GM19324 (cell line): ENCODE results near the gene CERS2.
A peak's percentile ranks its signal among the peaks of the same experiment; 100 is the strongest.

Experiments used
- ATAC-seq: cut with Tn5 transposase; IDR thresholded peaks from one replicate; pipeline ENCODE4 v1.9.1; 2021; ENCODE audit warnings: mild to moderate bottlenecking, moderate library complexity; ENCODE audit not compliant: unreplicated experiment, low FRiP score

Gene CERS2, protein sequence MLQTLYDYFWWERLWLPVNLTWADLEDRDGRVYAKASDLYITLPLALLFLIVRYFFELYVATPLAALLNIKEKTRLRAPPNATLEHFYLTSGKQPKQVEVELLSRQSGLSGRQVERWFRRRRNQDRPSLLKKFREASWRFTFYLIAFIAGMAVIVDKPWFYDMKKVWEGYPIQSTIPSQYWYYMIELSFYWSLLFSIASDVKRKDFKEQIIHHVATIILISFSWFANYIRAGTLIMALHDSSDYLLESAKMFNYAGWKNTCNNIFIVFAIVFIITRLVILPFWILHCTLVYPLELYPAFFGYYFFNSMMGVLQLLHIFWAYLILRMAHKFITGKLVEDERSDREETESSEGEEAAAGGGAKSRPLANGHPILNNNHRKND

DNA sequence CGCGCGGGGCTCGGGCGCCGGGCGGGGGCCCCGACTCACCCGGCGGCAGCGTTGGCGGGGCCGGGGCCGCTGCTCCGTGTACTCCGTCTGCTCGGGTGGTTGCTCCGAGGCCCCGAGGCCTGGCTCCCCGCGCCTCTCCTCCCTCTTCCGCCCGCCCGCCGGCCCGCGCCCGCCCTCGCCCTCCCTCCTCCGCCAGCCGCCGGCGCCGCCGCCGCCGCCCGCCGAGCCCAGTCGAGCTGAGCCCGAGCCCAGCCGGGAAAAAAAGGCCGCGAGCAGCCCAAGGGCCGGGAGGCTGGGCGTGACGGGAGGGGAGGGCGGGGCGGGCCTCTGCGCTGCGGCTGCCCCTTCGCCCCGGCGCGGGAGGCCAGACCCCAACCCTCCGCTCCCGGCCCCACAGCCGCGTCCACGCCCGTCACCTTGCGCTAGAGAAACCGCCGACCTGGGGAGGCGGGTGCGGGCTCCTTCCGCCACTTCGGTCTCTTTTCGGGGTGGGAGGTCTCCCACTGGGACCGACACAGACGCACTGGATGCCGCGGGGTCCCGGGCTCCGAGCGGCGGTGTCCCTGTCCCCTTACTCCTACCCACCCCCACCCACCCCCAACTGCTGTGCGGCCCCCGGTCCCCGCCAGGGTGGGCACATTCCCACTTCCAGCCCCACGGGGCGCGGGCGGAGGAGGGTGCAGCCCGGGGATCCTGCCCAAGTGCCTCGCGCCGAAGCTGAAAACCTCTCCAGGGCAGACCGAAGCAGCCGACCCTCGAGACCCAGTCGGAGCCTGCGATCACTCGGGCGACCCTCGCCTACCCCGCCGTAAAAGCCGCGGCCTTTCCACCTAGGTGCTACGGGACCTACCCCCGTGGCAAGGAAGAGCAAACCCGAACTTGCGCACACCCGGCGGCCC lies at the start of gene CERS2:
Gene CERS2, minus strand, starts transcription at position 256 of the 899 bp plus-strand sequence. CDS start 5,745 bp downstream, outside the sequence.
- ATAC-seq: peak; percentile 46

DNA sequence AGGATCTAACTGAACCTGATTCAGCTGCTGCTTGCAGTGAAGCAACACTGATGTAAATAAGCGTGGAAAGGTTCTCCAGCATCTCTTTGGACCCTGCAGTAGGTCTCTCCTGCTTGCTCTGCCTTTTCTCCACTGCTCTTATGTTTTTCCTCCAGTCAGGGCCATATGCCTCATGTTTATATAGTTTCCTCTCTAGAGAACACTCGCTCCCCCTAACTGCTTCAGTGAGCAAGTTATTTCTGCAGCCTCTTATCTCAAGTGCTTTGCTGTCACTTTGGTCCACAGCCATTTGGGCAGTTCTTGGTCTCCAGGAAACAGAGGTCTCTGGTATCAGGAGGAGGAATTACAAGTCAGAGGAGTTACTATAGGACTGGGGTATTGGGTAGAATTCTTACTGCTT lies 38.9 kb upstream of the CERS2 start:
- no peak for ATAC-seq

DNA sequence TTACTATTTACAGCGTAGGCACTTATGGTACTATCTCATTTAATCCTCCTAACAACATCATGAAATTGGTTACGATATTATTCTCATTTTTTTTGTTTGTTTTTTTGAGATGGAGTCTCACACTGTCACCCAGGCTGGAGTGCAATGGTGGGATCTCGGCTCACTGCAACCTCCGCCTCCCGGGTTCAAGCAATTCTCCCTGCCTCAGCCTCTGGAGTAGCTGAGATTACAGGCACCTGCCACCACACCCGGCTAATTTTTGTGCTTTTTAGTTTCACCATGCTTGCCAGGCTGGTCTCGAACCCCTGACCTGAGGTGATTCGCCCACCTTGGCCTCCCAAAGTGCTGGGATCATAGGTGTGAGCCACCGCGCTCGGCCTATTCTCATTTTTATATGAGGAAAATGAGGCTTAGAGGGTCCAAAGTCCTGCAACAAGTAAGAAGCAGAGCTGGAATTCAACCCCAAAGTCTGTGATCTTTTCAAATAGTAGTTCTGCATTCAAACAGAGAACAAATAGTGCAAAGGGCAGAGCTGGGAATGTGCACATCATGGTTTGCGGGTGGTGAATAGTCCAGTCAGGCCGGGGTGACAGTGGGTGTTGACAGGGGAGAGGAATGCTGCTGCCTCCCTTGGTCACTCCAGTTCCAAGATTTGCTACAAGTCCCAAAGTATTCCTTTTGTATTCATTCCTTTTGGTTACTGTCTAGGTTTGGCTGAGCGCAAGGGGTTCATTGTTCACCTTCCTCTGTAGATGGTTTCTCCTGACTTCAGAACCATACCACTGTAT lies 38.2 kb upstream of the CERS2 start:
- ATAC-seq: no peak

DNA sequence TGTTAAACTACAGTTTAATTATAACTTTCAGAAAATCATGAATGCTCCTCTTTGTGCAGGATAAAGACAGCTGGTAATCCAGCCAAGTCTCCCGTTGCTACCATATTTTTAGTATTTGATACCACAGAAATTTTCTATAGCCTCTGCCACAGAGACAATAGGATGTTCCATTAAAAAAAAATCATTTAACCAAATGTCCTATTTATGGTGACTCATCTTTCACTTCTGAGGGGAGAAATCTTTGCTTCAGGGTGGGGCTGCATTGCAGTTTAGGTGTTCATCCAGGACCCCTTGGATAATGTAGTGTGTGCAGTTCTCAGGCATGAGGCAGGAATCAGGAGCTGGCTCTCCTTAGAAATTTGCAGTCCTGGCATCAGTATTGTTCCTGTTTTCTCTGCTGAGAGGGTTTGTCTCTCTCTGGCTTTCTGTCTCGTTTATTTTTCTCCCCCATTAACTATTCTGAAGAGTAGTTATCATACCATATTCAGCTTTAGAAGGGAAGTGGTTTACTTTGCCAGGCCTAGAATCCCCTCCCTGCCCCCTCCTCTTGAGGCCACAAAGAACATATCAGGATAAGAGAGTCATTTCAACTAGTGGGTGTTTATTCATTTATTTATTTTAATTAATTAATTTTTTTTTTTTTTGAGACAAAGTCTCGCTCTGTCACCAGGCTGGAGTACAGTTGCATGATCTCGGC lies 36.7 kb upstream of the CERS2 start:
- no peak for ATAC-seq

DNA sequence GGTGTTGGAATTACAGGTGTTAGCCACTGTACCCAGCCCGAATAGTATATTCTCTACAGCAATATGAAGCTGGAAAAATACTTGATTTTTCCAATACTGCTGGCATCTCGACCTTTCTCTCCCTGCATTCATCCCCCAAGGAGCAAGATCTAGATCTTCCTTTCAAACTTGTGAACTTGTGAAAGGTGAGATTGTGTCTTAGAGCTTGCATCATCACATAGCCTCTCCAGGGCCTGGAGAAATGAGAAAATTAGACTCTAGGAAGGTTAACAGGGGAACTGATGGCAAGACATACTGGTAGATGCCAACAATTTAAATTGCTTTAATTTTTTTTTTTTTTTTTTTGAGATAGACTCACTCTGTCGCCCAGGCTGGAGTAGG lies 35.7 kb upstream of the CERS2 start:
- no peak for ATAC-seq

DNA sequence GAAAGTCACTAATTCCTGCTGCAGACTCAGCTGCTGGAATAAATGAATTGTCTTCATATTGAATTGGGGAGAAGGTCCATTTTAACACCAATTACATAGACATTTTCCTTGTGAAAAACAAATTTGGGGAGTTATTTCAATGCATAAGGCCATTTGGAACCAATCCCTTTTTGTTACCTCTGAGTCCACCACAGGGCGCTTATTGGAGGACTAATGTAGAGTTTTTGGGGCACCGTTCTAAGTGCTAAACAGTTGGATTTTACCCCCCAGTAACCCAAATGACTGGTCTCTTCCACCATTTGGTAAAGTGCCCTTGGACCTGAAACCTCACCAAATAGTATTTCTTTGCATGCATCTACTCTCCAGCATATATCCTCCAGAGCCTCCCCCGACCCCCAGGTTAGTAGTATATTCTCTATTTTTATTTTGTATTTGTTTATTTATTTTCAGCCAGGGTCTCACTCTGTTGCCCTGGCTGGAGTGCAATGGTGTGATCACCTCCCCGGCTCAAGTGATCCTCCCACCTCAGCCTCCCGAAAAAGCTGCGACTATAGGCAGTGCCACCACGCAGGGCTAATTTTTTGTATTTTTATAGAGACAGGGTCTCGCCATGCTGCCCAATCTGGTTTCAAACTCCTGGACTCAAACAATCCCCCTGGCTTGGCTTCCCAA lies 35.2 kb upstream of the CERS2 start:
- ATAC-seq: no peak

DNA sequence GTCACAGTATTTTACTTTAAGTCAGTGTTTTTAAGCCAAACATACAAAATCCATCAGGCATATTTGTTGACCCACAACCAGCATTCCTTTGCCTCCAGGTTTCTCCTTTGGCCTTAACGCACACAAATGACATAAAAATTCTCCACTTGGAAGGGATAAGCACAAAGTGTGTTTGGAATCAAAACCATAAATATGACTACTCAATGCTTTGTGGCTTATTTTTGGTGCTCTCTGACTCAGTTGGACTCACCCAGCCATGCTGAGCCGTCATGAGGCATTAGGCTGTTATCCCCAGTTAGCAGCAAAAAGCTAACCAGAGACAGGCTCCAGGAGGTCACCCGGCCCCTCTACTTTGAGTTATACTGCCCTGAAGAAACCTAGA lies 34.6 kb upstream of the CERS2 start:
- no peak for ATAC-seq

DNA sequence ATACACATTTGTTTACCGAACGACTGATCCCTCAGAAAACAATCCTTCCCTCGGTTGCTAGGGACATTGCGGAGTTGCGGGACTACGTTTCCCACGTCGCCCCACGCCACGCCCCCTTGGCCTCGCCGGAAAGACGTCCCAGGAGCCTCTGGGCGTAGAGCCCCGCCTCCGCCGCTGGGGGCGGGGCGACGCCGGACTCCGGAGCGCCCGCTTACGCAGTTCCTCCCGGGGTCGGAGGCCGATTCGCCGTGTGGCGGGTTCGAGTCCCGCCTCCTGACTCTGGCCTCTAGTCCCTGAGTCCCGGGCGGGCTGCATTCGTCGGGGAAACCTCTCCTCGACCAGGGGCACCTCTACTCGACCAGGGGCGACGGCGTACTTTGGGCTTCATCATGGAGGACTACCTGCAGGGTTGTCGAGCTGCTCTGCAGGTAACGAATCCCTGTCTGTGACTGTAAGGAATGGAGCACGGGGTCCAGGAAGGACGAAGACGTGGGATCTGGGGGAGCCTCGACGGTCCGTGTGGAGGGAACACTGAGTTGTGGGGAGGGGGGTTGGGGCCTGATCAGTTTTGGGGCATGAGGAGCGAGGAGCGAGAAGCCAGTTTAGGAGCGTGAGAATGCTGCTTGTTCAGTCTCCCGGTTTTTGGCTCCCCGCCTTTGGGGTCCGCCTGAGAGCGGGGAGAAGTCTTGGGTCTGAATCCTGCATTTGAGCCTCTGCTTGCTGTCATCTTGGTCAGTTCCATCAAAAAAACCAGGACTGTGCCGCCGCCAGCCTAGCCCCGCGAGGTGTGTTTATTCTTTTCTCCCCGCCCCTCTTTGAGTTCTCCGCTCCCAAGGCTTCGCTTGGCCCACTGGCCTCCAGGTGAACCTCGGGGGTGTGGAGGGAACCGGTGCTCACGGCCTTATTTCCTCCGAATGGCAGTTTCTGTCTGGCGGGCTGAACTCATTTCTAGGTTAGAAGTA lies 33.9 kb upstream of the CERS2 start, which contains the start of gene PRUNE1:
Gene PRUNE1, plus strand, starts transcription at position 206 of the 962 bp plus-strand sequence. Its CDS starts 184 bp downstream, at position 390.
- ATAC-seq: peak; percentile 78

DNA sequence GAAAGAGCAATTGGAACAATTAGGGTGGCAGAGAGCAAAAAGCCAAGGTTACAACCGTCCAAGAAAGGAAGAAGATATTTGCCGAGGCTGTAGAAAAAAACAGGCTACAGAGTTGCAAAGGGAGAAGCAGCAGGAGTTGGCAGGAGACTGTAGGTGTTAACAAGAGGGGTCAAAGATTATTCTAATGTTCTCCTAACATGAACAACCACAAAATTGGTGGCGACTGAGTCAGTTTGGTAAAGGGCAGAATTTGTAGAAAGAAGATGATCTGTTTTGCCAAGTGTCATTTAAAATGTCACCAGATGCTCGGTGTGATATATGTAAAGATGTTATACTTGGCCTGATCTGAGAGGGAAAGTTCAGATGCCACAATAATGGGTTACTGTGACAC lies 33.2 kb upstream of the CERS2 start:
- ATAC-seq: no peak

DNA sequence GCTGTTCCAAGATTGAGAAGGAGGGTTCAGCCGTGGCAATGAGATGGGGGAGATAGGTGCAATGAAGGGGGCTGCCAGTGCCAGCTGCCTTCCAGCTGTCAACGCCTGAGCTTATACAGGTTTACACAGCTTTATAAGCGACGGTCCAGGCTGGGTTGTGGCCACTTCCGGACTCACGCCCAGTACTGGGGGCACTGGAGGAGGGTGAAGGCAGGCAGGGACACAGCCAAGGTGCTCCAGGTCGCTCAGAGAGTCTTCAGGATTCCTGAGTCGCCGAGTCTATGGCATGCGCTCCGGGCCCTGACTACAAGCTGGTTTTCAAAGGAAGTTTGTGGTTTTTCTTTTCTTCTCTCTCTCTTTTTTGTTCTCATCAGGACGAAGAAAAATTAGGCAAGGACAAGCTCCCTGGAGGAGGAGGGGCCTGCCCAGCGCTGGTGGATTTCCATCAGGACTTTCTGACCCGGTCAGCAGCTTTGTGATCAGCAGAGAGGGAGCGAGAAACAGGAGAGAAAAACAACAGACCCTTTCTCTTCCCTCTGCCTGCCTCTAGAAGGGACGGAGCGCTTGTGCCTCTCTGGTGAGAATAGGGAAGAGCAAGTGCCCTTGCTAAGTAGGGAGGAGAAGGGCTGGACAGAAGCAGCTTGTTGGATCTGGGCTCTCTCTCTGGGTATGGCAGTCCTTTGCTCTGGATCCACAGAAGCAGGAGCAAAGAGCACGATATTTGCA lies 31.9 kb upstream of the CERS2 start, which contains the start of gene MINDY1:
Gene MINDY1, minus strand, starts transcription at position 576 of the 726 bp plus-strand sequence. CDS start 4,285 bp downstream, outside the sequence.
- no peak for ATAC-seq

DNA sequence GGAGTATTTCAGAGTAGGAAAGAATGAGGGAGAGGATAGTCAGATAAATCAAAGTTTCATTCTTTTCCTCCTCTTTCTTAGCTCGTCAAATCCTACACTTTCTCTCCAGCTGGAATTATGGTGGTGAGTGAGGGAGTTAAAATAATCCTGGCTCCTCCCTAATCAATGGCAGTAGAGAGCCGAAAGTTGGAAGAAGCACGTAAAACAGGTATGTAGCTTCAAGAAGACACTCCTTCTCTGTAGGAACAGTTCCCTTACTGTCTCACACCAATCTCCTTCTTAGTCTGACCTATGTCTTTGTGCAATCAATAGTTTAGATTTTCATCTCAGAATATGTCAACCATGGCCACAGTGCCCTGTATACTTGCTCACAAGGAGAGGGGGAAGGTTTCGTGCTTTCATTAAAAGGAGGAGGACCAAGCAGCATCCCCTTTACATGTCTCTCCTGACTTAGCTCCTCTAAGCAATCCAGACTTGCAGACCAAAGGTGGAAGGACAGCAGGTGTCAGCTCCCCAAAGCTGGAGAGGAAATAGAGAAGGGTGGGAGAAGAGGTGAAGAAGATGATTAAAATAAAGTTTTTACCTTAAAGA lies 31.2 kb upstream of the CERS2 start:
- ATAC-seq: no peak

DNA sequence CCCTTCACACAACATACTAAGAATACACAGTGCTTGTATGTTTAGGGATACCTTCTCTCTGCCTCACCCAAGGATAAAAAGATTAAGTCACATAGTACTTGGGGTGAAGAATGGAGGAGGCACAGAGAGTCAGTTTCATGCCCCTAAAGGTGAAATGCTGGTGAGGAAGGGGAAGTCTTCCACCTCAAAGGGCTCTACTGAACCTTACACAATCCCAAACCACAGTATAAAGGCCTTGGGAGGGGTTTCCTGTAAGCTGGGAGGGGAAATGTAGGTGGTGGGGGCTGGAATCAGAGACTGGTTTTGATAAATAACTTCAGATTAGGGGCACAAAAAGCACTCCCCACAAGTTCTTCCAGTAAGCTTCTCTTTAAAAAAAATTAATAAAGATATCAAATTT lies 28.5 kb upstream of the CERS2 start:
- no peak for ATAC-seq

DNA sequence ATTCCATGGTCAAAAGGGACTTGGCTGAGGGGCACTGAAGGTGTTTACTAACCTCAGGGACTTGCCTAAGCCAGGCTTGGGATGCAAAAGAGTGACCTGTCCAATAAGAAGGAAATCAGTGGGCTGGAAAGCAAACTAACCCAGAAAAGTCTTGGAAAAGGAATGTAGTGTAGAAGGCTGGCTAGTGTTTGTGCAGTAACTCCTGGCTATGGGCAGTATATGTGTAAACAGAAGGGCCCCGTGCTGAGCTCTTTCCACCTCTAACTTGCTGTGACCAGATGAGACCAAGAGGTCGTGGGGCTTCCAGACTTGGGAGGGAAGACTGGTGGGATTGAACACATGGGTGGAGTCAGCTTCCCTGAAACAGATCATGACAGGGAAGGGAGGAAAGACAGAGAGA lies 28.0 kb upstream of the CERS2 start:
- ATAC-seq: no peak

DNA sequence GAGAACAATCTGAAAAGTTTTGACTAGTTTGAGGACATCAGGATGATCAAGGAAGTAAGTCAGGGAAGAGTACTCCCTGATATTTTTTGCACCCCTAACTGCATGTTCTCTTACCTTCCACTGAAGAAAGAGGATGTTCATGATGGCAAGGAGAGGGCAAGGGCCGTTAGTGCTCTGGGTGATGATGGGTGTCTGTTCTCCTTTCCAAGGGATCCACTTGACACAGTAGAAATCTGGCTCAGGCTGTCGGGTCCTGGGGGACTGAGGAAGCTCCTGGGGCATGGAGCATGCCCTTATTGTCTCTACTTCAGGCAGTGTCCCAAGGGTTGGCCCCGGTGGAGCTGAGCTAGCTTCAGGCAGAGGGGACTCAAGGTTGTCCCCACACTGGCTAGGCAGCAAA lies 27.4 kb upstream of the CERS2 start:
- no peak for ATAC-seq

DNA sequence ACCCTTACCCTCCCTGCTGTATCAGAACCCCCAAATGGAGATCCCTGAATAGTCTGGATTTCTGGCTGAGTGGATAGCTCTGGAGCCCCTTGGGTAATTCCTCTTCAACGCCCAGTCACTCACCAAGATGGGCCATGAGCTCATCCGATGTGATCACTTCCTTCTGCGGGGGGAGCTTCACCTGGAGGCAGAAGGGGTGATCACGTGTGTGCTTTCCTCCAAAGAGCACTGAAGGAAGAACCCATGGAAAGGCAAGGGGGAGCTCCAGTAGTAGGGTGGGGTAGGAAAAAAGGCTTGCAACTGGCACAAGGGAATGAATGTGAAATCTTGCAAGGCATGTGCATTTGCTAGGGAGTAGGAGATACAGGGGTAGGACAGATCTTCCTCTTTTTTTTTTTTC lies 27.0 kb upstream of the CERS2 start:
- no peak for ATAC-seq

DNA sequence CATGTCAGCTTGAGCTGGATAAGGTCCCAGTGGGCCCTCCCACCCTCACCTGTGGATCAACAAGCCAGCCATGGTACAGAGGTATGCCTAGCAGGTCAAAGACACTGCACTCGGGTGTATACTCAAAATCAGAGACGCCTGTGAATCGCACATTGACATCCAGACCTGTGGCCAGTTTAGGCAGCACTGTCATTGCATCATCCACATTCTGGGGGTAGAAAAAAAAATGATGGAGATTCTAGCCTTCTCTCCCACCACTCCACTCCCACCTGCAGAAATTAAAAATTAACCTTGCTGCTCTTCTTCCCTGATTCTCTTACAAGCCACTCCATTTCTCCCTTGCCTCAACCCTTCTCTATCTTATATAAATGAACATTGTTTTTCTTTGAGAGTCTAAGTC lies 25.8 kb upstream of the CERS2 start:
- ATAC-seq: no peak

DNA sequence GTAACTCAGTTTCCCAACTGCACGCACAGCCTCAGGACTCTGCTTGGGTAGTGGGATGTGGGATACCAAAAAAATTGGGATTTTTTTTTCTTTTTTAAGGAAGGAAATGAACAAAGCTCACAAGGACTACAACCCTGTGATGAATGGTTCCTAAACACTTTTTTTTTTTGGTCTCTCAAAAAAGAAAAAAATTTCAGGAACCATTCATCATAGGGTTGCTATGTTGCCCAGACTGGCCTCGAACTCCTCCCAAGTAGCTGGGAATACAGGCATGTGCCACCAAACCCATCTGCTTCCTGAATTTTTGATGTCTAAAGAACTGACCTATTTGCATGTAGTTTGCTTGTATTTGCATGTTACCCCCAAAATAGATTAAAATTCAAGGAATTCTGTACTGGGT lies 25.3 kb upstream of the CERS2 start:
- no peak for ATAC-seq
